GM20431 (cell line): ENCODE data around the gene BAIAP2L2.

Experiments
- in situ Hi-C: fragments of 300-500 bp; cut with MseI, MboI; formaldehyde crosslinking; loops from one replicate; pipeline ENCODE4 v1.15.0; 2020; ENCODE audit warnings: low sequenced_read_pairs; ENCODE audit not compliant: unreplicated experiment

BAIAP2L2 gene

GRCh38 chr22:38108561-38109319 is 1.7 kb downstream of the BAIAP2L2 start:
- in situ Hi-C loops, result no loop called here

- in situ Hi-C loops, result no loop called here
These were observed 2.6 kb downstream of the BAIAP2L2 start for GRCh38 chr22:38107692-38108515.

- in situ Hi-C loops, result no loop called here
These were observed 3.5 kb downstream of the BAIAP2L2 start for GRCh38 chr22:38106814-38107578.

GRCh38 chr22:38104084-38104483 is 6.4 kb downstream of the BAIAP2L2 start:
- in situ Hi-C loops, result no loop called here

- in situ Hi-C loops, result no loop called here
These were observed 6.8 kb downstream of the BAIAP2L2 start for GRCh38 chr22:38103641-38104040.

GRCh38 chr22:38098410-38099249 is 11.9 kb downstream of the BAIAP2L2 start:
- in situ Hi-C loops, result no loop called here

GRCh38 chr22:38097557-38098409 is 12.7 kb downstream of the BAIAP2L2 start:
- in situ Hi-C loops, result no loop called here

GRCh38 chr22:38097058-38097457 is 13.4 kb downstream of the BAIAP2L2 start:
- in situ Hi-C loops, result no loop called here

- in situ Hi-C loops, result no loop called here
These were observed 21.0 kb downstream of the BAIAP2L2 start for GRCh38 chr22:38089474-38089851.

- in situ Hi-C loops, result no loop called here
These were observed 21.6 kb downstream of the BAIAP2L2 start for GRCh38 chr22:38088629-38089473.

GRCh38 chr22:38087855-38088254 is 22.6 kb downstream of the BAIAP2L2 start:
- in situ Hi-C loops, result no loop called here

- in situ Hi-C loops, result no loop called here
These were observed 23.5 kb downstream of the BAIAP2L2 start for GRCh38 chr22:38086942-38087341.

GRCh38 chr22:38086001-38086845 is 24.3 kb downstream of the BAIAP2L2 start:
- in situ Hi-C loops, result no loop called here

GRCh38 chr22:38085501-38085900 is 25.0 kb downstream of the BAIAP2L2 start:
- in situ Hi-C loops, result no loop called here

GRCh38 chr22:38085056-38085455 is 25.4 kb downstream of the BAIAP2L2 start:
- in situ Hi-C loops, result no loop called here

- in situ Hi-C loops, result no loop called here
These were observed 26.4 kb downstream of the BAIAP2L2 start, which contains the start of gene SLC16A8 for GRCh38 chr22:38083931-38084631. TSS of gene SLC16A8 (minus strand) at chr22:38084184. CDS start at chr22:38082873, 1,311 bp downstream.
